Heart left ventricle (tissue), 13 donors: ENCODE results near the gene IQUB.

Source experiments
- POLR2A ChIP-seq, 2 donors: fragments of 450-650 bp; IDR thresholded peaks; one replicate each; pipeline ENCODE4 v1.6.1; 2017; ENCODE audit warnings: antibody characterized with exemption in 2 of 2, mild to moderate bottlenecking in 2 of 2, moderate library complexity in 2 of 2
- TF ChIP-seq, protein P1 (sequence below), 12 donors: fragments of 200-600 bp; sonication (generic) in 4 of 12; IDR thresholded peaks; one replicate each; pipeline versions ENCODE4 v1.5.0 to v1.8.0; 2018 to 2022; ENCODE audit warnings: antibody characterized with exemption in 12 of 12, mild to moderate bottlenecking in 5 of 12
- donor health status: ischemic (EF 13 %, LVEDD 7.1; RV severe dilation, severe dysfunction).
- donor health status: DM: no; HTN: yes; CAD: no.
- donor health status: DM: no; HTN: no; CAD: no.
- donor health status: ischemic (EF 25% LVEDD 6.9; RV normal size, moderate dysfunction).
- donor health status: ischemic (EF 25% LVEDD 5.7; RV mildly dilated, moderate dysfunction).
- donor health status: ischemic (EF 35%, LVEDD 5.7; RV mildly dilated, moderate dysfunction).
- donor health status: nonischemic (EF 11% LVEDD 7.7; RV severe dilation, severe dysfunction).
- donor health status: DM: yes; HTN: yes; CAD: no.
- donor health status: PGD.
- donor health status: ischemic (EF 29% LVEDD 5.4; RV normal size, mild dysfunction).
- donor health status: nonischemic (EF 23%, LVEDD 6.1; RV moderate dilation, normal function).

DNA sequence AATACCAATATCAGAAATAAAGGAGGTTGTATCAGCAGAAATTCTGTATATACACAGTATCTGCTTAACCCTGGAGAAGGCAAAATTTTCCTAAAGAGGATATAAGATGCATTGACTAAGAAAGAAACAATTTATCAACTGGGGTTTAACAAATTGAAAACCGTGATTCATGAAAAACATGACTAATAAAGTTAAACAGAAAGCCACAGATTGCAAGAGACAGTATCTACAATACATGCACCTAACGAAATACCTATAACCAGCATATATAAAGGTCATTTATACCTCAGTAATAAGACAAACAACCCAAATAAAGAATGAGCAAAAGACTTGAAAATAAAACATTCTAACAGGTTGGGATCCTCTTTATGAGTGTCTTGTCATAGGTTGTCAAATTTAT is 101.8 kb downstream of the IQUB start:
- no peak for TF ChIP-seq POLR2A (IDR thresholded peaks at IDR 0.05)
- TF ChIP-seq, protein P1, sequence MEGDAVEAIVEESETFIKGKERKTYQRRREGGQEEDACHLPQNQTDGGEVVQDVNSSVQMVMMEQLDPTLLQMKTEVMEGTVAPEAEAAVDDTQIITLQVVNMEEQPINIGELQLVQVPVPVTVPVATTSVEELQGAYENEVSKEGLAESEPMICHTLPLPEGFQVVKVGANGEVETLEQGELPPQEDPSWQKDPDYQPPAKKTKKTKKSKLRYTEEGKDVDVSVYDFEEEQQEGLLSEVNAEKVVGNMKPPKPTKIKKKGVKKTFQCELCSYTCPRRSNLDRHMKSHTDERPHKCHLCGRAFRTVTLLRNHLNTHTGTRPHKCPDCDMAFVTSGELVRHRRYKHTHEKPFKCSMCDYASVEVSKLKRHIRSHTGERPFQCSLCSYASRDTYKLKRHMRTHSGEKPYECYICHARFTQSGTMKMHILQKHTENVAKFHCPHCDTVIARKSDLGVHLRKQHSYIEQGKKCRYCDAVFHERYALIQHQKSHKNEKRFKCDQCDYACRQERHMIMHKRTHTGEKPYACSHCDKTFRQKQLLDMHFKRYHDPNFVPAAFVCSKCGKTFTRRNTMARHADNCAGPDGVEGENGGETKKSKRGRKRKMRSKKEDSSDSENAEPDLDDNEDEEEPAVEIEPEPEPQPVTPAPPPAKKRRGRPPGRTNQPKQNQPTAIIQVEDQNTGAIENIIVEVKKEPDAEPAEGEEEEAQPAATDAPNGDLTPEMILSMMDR (IDR thresholded peaks at IDR 0.05): no peak
